Ecto neural progenitor cell (in vitro differentiated cells): ENCODE measurements around the gene KRT73.

Source experiments
- DNase-seq: peaks from one replicate; pipeline ENCODE4 v3.0.0-alpha.2; 2018; ENCODE audit warnings: low spot score

KRT73 gene

DNA sequence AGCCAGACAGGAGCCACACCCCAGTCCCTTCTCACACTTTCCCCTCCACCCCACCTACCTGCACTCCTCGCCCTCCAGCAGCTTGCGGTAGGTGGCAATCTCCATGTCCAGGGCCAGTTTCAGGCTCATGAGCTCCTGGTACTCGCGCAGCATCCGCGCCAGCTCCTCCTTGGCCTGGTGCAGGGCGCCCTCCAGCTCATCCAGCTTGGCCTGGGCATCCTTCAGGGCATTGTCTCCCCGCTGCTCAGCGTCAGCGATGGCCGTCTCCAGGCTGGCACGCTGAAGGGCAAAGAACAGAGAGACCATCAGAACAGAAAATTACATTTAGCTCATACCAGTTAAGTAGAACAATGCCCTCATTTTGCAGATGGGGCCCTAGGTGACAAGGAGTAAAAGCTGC is 50.2 kb downstream of the KRT73 start:
- no peak for DNase-seq

DNA sequence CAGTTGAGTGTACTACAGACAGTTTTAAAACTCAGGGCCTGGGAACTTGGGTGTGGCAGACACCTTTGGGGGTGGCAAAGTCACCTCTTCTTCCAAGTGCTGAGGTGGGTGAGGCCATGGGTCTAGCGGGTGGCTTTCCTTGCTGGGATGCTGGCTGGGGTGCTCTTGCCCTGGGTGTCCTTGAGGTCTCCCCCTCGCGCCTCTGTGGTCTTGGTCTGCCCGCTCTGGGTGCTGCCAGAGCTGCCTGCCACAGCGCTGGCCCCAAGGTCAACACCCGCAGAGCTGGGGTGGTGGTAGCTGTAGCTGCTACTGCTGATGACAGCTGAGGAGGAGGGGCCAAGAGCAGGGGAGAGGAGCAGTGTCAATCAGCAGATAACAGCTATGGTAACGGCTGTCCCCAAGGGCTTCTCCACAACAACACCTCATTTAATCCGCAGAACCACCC is 51.5 kb downstream of the KRT73 start:
- no peak for DNase-seq

DNA sequence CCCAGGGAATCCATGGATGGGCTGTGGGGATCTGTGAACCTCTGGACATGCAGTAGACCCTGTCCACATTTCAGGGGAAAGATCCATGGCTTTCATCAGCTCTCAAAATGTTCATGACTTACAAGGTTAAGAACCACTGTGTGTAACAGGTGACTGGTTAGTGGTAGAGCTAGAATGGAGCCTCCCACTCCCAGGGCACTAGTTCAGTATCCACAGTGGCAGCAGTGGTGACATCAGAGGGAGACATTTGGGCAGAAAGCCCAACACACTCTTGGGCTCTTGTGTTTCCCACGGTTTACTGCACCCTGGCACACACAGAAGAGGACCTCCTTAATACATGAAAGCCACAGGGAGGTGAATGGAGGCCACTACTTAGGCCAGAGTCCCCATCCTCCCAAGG is 53.8 kb downstream of the KRT73 start:
- no peak for DNase-seq

DNA sequence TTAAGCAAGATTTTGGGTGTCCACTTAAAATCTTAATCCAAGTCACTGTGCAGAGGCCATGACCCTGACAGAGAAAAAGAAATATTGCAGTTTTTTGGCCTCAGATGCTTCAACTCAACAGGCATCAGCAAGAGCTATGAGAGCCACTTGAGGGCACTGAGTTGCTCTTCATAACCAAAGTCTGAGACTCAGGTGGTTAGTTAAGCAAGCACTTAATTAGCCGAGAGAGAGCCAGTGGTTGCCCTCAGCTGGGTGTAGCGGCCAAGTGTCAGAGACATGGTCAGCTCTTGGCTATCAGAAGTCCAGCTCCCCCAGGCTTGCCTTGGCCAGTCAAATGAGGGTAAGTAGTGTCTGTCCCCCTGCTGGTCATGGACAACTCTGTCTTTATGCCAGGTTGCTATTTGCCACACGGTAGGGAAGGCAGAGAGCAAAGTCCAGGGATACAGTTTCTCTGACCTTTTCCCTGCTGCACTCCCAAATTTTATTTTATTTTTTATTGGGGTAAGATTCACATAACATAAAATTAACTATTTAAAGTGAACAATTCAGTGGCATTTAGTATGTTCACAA is 56.4 kb downstream of the KRT73 start:
- DNase-seq: no peak

DNA sequence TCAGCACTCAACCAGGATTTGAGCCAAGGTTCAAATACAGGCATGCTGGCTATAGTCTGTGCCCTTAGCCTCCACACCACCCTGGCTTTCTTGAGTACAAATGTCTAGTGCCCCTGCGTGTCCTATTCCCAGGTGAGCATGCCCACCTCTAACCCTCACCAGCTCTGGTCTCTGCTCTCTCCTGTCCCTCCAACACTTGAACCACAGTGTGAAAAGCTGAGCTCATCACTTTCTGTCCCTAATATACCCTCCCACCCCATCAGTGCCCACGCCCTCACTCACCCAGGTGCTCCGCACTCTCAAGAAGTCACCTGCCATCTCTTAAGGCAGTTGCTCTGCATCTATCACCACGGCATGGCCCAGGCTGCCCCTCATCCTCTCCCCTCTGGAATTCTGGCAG is 58.4 kb downstream of the KRT73 start:
- DNase-seq: no peak

DNA sequence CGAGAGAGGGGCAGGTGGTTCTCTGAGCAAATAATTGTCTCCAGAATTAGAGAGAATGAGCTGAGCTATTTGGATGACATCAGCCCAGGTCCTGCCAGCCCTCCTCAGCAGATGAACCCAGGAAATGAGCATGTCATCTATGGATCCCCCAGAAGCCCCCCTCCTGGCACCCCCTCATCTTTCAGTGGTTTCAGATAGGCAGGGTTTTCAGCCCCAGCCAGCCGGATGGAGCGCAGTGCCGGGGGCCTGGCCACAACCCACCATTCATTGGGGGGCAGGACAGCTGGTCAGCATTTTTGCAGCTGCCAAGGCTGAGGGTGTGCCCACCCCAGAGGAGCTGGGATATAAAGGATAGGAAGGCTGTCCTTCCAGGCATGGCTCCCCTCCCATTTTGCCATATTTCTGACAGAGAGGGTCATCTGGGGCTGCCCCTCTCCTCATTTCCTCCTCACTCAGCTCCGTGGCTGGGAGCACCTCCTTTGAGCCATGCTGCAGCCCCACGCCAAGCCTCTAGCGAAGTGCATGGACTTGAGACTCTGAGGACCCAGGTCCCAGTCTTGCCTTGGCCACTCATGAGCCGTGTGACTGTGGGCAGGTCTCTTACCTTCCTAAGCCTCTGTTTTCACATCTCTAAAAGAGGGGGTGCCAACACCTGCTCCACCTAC is 59.4 kb downstream of the KRT73 start:
- no peak for DNase-seq
